CD4-positive, alpha-beta T cell treated with Interleukin-15 for 1 hour (primary cell): Measurements from ENCODE around the gene SFMBT2.

ENCODE experiments used
- DNase-seq: peaks from one replicate; pipeline ENCODE4 v3.0.0-alpha.2; 2020

The SFMBT2 gene

GRCh38 chr10:7293378-7293920 lies 117.4 kb downstream of the SFMBT2 start:
- DNase-seq = no peak

- DNase-seq = no peak
Observed at GRCh38 chr10:7291487-7292270, 119.2 kb downstream of the SFMBT2 start.

GRCh38 chr10:7288060-7288690 lies 122.7 kb downstream of the SFMBT2 start:
- DNase-seq = no peak

GRCh38 chr10:7287377-7287776 lies 123.5 kb downstream of the SFMBT2 start:
- no peak for DNase-seq

GRCh38 chr10:7285522-7286322 lies 125.1 kb downstream of the SFMBT2 start:
- no peak for DNase-seq

GRCh38 chr10:7283246-7283645 lies 127.6 kb downstream of the SFMBT2 start:
- no peak for DNase-seq

GRCh38 chr10:7282457-7282856 lies 128.4 kb downstream of the SFMBT2 start:
- no peak for DNase-seq

GRCh38 chr10:7281429-7281828 lies 129.4 kb downstream of the SFMBT2 start:
- DNase-seq = no peak

GRCh38 chr10:7279303-7279702 lies 131.5 kb downstream of the SFMBT2 start:
- DNase-seq = no peak

- DNase-seq = no peak
Observed at GRCh38 chr10:7277867-7278266, 133.0 kb downstream of the SFMBT2 start.

GRCh38 chr10:7277432-7277831 lies 133.4 kb downstream of the SFMBT2 start:
- DNase-seq = no peak

- DNase-seq = no peak
Observed at GRCh38 chr10:7275761-7276440, 134.9 kb downstream of the SFMBT2 start.

GRCh38 chr10:7274293-7274692 lies 136.5 kb downstream of the SFMBT2 start:
- no peak for DNase-seq

- no peak for DNase-seq
Observed at GRCh38 chr10:7272008-7272407, 138.8 kb downstream of the SFMBT2 start.

- no peak for DNase-seq
Observed at GRCh38 chr10:7269988-7270387, 140.8 kb downstream of the SFMBT2 start.

- DNase-seq = no peak
Observed at GRCh38 chr10:7267142-7267541, 143.7 kb downstream of the SFMBT2 start.

- DNase-seq = no peak
Observed at GRCh38 chr10:7265396-7266123, 145.3 kb downstream of the SFMBT2 start.

- no peak for DNase-seq
Observed at GRCh38 chr10:7264313-7264756, 146.5 kb downstream of the SFMBT2 start.

- no peak for DNase-seq
Observed at GRCh38 chr10:7263616-7264015, 147.2 kb downstream of the SFMBT2 start.

- DNase-seq = no peak
Observed at GRCh38 chr10:7261351-7261750, 149.5 kb downstream of the SFMBT2 start.

GRCh38 chr10:7260912-7261311 lies 149.9 kb downstream of the SFMBT2 start:
- no peak for DNase-seq

GRCh38 chr10:7260412-7260900 lies 150.4 kb downstream of the SFMBT2 start:
- DNase-seq = peak; percentile 30
